ENCODE measurements around the gene PTCD2. TPM values are rescaled to one million over a fixed set of nuclear protein-coding genes. Genes with fewer than 3 reads are reported as not detected.

Gene PTCD2
- total and polyA plus RNA-seq, 9 of the 15 experiments (the other 6 are each of a cell fraction or from before 2014, with no cell fraction given): 11.9 to 28.5 (median 18.6) TPM

- Histone ChIP-seq H3K4me3 (no peak overlapping the region), H2AFZ (ENCODE audit: low read depth, low read length) (no peak overlapping the region), H3K9me1 (ENCODE audit: control insufficient read depth, insufficient read depth, low read length) (no peaks in the 10 kb centered on the region), H3K36me3 (ENCODE audit: control insufficient read depth, insufficient read depth, low read length) (peaks cover 79% of the 10 kb centered on the region), H3K79me2 (ENCODE audit: control insufficient read depth, insufficient read depth, low read length) (peaks cover 11% of the 10 kb centered on the region), H3K9me3 (replicated peaks; ENCODE audit: control insufficient read depth, insufficient read depth, low read depth, low read length) (no peaks in the 10 kb centered on the region), H3K9ac (ENCODE audit: insufficient read depth in 1 of 2, low read depth in 2 of 2, low read length in 2 of 2) (no peak overlapping the region), H3K27me3 (ENCODE audit: control insufficient read depth in 2 of 2, insufficient read depth in 2 of 2, low read length in 2 of 2) (no peaks in the 10 kb centered on the region), H4K20me1 (replicated peaks; ENCODE audit: control insufficient read depth, insufficient read depth, low read length) (no peaks in the 10 kb centered on the region), H3K4me1 (replicated peaks in 1 of 2; ENCODE audit: control insufficient read depth in 2 of 2, insufficient read depth in 2 of 2, low read length in 2 of 2) (peaks cover 0 to 3% of the 10 kb centered on the region in 2 experiments; a peak in 1 of 5 replicates), H3K4me2 (ENCODE audit: insufficient read depth, low read length) (no peak overlapping the region), H3K27ac (ENCODE audit: extremely low read depth, low read depth, low read length) (no peak overlapping the region)
- 75% methylated on average over 3 of the region's 3 CpGs for WGBS (ENCODE audit: insufficient coverage, low coverage, missing lambda C conversion rate)
- intact Hi-C loops (cut with micrococcal nuclease): no loop called here
- CTCF ChIA-PET (ENCODE audit: low intra/inter-chr PET ratio): no interaction called here
- no peak for DNase-seq (ENCODE audit: extremely low read depth in 1 of 4, low spot score in 3 of 4)
- in situ Hi-C loops (cut with MboI): no loop called here
- no peak for FAIRE-seq
- POLR2A ChIA-PET: interaction anchor here (0.6 to 2.3 kb wide), 3 partner anchors 9 to 577 kb away, joined by 4 to 17 read pairs (median 8); no protein-coding TSS in a partner anchor
- ATAC-seq: no peak
- no TSS peak for BruUV-seq (replicated peaks)
- TF ChIP-seq NFE2L1 (tag; IDR thresholded peaks at IDR 0.05; ENCODE audit: borderline replicate concordance, low read depth) (peak; percentile 19; the same call in 1 of the 2 replicates), CXXC5 (CRISPR knock-in tag; IDR thresholded peaks at IDR 0.05) (no peak), C11orf30 (IDR thresholded peaks at IDR 0.05; ENCODE audit: low read depth) (peak; percentile 70), MAFG (tag; conservative IDR thresholded peaks at IDR 0.05) (peak; percentile 47), MAFK (IDR thresholded peaks at IDR 0.05; ENCODE audit: low read length) (peak; percentile 12; the same call in 1 of the 2 replicates), ZNF316 (IDR thresholded peaks at IDR 0.05) (peak; percentile 73), FOXK1 (CRISPR knock-in tag; IDR thresholded peaks at IDR 0.05; ENCODE audit: borderline replicate concordance) (no peak), ZBTB12 (CRISPR knock-in tag; IDR thresholded peaks at IDR 0.05) (no peak), NFE2 (IDR thresholded peaks at IDR 0.05; ENCODE audit: low read depth) (peak; percentile 68), RAD51 (IDR thresholded peaks at IDR 0.05; ENCODE audit: borderline replicate concordance, low read depth) (no peak), STAT5A (IDR thresholded peaks at IDR 0.05; ENCODE audit: borderline replicate concordance, low read length) (no peak), BACH1 (tag; IDR thresholded peaks at IDR 0.05) (peak; percentile 45; the same call in 1 of the 2 replicates), E2F8 (IDR thresholded peaks at IDR 0.05; ENCODE audit: low read depth, partially characterized antibody) (no peak), NFIC (IDR thresholded peaks at IDR 0.05) (peak; percentile 63), DLX4 (CRISPR knock-in tag; IDR thresholded peaks at IDR 0.05) (no peak), MLLT1 (IDR thresholded peaks at IDR 0.05) (no peak), E2F5 (CRISPR knock-in tag; IDR thresholded peaks at IDR 0.05) (no peak)
These were observed 26.6 kb upstream of the PTCD2 start for GRCh38 chr5:72293495-72294055.
